Limb (tissue), 2 donors: Measurements from ENCODE around the gene CDH2.
A peak's percentile ranks its signal among the peaks of the same experiment; 100 is the strongest.

Experiments used
- DNase-seq, 2 donors: peaks; one replicate each; pipeline ENCODE4 v3.0.0-alpha.2; 2016; ENCODE audit errors: extremely low spot score in 2 of 2

The CDH2 gene

DNA sequence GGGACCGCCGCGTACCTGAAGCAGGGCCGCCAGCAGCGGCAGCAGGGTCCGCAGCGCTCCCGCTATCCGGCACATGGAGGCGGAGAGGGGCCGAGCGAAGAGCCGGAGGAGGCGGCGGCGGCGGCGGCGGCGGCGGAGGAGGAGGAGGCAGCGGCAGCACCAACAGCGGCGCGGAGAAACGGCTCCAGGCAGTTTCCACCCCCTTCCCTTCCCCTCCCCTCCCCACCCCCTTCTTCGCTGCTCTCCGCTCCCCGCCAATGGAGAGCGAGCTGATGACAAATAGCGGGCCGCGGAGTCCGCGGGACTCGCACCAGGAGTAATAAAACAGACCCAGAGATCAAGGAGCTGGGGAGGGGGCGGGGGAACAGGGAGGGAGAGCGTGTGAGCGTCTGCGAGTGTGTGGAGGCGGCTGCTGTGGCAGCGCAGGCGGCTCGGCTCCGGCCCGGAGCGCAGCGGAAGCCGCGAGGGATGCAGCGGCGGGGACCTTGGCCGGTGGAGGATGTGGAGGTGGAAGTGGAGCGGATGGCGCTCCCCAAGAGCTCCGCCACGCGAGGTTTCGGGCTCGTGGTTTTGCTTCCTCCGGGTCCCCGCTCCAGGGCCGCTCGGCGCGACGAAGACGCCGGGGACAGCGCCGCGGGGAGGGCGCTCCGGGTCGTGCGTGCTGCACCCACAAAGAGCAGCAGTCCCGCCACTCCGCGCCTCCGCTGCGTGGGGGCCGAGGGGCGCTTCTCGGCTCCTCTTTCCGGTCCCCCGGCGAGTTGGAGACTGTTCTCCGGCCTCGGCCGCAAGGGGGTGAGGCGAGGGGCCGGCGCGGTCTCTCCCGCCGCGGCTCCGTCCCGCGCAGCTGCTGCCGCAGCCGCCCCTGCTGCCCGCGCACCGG is at the start of gene CDH2:
TSS of gene CDH2 (minus strand) at position 183 of the 880 bp plus-strand sequence. CDS start at position 75, 108 bp downstream.
- peak; percentile 69 to 90 for DNase-seq

DNA sequence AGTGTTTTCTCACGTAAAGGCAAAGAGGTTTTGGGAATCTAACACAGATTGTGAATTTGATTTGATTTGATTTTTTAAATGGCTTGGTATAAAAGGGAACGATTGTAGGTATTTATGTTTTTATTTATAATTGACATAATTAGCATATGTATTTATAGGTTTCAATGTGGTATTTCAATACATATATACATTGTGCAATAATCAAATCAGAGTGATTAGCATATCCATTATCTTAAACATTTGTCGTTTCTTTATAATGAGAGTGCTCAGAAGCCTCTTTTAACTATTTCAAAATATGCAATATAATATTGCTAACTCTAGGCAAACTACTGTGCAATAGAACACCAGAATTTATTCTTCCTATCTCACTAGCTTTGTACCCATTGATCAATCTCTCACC is 35.1 kb upstream of the CDH2 start:
- DNase-seq = no peak

DNA sequence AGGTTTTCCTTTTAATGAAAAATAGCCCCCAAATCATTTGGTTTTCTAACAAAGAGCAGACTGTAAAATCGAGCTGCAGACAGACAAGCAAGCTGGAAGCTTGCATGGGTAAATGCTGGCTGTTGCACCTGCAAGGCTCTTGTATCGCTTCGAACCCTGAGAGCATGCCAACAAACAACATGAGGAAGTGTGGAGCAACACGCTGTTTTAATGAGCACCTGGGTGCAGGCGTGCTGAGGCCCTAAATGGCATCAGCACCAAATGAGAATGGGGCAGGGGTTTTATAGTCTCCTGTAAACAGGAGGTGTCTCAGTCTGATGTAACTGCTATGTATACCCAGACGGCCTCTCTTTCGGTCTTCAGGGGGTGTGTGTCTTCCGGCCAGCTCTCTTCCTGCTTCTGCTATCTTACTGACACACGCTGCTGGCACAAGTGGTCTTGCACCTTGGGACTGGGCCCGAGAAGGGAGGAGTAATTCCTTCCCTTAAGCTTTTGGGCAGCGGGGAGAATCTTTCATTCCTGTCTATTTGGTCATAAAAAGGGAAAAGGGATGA is 31.9 kb upstream of the CDH2 start:
- DNase-seq = no peak

DNA sequence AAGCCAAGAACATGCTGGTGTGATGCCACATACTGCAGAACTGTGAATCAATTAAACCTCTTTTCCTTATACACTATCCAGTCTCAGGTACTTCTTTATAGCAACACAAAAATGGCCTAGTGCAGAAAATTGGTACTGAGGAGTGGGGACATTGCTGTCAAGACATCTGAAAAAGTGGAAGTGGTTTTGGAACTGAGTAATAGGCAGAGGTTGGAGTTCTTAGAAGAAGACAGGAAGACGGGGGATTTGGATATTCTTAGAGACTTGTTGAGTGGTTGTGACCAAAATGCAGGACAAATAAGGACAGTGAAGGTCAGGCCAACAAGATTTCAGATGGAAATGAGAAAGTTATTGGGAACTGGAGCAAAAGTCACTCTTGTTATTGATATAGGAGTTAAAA is 31.3 kb upstream of the CDH2 start:
- DNase-seq = no peak

DNA sequence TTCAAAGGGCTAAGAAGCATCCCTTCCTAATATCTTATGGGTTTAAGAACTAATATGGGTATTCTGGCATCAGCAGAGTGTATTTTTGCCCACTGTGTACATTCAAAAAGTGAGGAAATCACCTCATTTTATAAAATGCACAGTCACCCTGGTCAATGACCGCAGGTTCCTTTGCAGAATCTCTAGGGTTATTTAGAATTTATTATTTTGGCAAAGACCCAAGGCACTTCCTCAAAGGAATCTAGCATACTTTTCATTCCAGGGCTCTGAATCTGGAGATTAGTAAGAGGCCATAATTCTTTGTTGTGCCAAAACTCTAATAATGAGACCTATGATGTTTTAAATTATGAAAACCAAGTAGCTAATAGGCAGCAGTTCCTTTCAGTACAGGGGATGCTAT is 27.2 kb upstream of the CDH2 start:
- DNase-seq = no peak

DNA sequence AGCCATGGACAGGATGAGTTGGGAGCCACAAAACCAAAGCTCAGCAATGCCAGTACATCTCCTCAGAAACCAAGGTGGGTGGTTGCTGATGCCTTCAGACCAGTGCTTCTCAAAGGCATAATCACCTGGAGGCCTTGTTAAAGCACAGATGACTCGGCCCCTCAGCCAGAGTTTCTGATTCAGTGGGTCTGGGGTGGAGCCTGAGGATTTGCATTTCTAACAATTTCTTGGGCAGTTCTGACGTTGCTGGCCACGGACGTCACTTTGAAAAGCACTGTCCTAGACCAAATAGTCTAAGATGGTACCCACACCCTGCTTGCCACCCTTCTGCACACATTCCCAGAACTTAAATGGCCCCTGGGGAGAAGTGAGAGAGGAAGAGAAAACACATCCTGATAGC is 24.1 kb upstream of the CDH2 start:
- DNase-seq = no peak

DNA sequence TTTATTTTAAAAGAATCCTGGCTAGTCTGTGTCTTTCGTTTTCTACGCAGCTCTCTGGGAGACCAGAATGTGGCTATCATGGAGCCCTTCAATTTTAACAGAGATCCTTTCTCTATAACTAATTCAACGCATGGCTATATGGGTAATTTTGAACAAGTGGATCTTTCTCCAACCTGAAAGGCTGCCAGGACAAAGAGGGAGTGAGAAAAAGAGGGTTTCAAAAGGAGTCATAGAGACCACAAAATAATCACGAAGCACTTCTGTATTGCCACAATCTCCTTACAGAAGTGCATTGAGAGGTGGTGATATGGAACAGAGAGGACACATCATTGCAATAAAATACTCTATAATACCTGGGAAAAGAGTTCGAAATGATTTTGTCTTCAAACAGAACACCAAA is 21.7 kb upstream of the CDH2 start:
- no peak for DNase-seq

DNA sequence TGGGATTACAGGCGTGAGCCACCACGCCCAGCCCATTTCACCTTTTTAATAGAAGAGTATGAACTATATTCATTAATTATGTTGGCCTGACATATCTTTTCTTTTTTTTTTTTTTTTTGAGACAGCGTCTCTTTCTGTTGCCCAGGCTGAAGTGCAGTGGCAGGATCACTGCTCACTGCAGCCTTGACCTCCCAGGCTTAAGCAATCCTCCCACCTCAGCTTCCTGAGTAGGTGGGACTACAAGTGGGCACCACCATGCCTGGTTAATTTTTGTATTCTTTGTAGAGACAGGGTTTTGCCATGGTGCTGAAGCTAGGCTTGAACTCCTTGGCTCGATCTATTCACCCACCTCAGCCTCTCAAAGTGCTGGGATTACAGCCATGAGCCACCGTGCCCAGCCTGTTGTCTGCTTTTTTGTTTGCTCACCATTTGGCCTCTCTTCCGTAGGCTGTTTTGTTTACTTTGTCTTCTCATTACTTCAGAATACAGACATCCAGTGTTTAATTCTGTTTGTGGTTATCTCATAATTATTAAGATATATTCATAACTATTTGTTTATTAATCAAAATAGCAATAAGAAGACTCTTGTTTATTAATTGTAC is 16.3 kb upstream of the CDH2 start:
- DNase-seq = no peak

DNA sequence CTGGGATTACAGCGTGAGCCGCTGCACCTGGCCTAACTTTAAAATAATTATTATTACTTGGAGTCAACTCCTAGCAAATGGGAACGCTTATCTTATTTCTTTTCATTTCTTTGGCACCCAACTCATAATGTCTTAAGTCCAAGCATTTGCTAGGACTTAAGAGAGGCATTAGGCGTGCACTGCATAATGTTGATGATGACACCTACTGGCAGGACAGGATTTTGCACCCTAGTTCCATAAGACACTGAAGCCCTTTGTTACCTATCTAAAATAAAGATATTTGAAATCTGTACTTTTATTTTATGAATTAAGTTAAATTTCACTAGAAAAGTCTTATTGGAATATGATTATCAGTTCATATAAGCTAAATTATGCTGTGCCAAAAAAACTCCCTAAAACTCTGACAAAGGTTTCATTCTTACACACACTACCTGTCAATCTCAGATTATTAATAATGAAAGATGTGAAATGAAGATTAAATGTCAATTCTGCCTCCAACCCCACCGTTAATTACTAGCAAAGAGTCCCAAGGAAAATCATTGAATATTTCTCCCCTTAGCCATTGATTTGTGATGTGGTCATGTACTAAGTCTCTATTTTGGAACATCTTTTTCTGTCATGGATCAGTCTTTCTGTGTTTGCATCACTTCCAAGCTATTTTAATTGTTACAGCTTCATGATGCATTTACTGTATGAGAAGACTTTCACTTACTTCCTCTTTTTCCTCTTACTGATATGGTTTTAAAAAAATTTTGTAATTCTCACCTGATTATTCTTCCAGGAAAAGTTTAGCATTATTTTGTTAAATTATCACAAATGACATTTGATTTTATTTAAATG is 12.7 kb upstream of the CDH2 start:
- no peak for DNase-seq

DNA sequence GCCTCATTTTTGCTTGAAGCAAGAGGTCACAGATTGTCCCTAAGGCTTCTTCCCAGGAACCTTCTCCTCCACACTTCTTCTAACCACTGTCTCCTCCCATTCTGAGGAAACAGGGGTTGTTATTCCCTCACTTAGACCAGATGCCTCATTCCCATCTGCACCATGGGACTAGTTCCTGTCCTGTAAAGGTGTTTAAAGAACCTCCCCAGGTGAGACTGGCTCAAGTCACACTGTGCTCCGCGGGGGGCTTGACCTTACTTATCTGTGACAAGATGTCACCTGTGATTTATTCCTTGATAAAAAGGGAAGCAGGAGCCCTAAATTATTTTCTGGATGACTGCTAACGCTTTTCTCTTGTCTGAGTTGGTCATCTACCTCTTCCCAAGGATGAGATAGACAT is 8.2 kb upstream of the CDH2 start:
- no peak for DNase-seq

DNA sequence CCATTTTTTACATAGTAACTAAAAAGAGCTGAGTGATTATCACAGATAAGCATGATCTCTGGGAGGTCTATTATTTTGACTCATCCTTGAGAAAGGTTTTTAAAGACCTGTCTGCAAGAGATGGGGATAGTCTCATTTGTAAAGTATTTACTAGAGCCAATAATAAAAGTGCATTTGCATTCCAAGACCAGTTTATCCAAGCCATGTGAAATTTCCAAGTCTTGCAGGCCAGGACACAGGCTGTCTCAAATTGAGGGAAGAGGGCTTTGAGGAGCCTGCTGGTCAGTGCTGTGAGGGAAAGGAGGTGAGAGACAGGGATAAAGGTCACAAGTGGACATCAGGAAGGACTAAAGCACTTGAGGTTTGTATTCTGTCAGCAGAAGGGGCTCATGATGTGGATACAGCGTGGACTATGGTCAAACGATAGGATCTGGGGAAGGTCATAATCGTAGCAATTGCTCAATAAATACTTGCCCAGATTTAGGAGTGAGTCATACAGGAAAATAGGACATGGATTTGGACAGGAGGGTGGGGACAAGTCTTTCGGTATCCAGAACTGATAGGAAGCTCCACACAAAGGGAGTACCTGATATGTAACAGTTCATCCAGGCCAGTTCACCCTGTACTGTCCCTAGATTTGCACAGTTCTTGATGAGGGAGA is 6.6 kb upstream of the CDH2 start:
- no peak for DNase-seq

DNA sequence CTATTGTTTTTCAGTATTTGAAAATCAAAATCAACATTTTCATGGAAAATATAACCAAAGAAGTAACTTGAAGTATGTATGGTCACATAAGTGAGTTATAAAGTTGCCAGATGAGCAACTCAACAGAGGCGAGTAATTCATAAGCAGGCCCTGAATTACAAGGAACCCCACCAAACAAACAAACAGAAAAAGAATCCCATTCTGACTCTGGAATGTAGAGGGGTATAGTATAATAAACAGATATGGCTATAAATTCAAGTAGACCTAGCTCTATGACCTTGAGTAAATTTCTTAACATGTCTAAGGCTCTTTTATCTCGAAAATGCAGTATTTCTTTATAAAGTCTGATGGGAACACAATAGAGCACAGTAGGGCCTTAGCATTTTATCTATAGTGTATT is 4.7 kb upstream of the CDH2 start:
- no peak for DNase-seq

DNA sequence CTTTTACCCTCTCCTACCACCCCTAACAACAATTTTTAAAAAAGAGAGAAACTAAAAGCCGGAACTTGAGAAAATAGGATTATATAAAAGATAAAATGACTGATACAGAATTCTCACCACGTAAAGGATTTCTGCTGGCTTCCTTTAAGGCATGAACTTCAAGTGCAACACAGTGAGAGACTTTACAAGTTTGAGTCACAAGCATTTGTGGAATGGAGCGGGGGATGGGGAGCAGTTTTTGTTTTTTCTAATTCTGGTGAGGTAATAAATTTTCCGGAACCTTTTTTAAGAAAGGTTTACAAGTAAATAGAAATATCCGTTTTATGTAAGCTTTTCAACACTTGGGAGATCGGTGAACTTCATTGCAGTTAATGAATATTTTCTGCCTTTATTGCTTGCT is 1.8 kb upstream of the CDH2 start:
- no peak for DNase-seq

DNA sequence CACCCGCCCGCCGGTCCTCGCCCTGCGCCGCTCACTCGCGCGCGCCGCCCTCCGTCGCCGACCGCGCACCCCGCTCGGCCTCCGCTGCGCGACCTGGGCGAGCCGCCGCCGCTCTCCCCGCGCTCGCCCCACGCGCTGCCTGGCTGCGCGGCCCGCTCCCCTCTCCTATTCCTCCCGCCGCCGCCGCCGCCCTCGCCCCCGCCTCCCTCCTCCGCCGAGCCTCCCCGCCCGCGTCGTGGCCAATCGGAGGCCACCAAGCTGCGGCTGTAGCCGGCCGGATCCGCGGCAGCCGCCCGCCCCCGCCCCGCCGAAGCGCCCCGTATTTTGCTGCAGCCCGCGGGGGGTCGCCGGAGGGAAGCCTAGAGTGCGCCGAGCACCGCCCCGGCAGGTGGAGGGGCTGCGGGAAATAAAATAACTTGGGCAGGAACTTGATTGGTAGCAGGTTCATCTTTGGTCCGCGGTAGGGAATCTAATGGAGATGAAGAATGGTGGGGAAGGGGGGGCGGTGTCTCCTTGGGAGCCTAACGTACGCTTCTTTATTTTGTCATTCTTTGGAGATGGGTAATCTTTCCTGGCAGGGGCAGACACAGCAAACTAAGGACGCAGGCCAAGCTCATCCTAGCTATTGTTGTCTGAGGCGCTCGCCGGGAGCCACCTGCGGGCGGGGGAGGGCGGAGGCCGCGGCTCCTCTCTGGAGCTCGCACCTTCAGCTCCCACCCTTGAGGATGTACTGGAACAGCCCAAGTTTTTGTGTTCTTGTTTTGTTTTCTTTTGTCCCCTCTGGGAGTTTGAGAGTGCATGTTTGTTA is 1.1 kb upstream of the CDH2 start:
- peak; percentile 8 to 90 for DNase-seq

DNA sequence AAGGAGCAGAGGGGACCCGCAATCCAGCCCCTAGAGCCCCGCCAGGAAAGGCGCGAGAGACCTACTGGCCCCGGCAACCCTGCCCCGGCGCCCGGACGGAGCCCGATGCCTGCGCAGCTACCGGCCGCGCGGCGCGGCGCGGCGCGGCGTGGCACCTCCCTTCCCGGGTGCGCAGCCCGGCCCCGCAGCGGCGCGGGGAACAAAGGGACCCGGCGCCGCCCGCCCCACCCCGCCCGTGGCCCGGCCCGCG is 307 bp downstream of the CDH2 start:
- no peak for DNase-seq

DNA sequence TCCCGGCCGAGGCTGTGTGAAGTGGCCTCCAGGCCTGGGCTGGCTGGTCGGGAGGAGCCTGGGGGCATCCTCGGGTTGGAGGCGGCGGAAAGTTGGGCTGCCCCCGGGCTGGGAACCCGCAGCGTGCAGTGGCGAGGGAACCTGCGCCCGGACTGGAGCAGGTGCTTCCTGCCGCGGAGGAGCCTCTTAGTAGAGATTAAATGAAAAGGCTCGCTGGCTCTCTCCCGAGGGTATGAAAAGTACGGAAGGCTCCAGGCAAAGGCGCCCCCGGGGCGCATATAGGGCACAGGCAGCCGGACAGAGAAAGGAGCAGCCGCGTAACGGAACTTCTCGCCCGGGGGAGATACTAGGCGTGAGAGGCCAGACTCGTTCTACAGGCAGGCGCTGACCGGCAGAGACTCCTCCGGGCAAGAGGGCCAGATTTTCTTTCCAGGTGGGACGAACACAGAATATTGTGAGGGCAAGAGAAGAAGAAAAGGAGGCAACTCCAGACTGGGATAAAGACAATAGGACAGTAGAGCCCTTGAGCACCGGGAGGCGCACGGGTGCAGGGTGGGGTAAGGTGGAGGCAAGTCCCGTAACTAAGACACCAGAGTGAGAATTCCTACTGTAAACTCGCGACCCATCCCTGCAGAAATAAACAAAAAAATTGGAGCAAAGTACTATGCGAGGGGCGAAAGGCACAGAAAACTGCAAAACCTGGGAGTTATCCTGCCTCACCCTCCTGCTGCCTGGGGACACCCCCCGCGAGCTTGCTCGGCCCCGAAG is 816 bp downstream of the CDH2 start:
- DNase-seq = peak in 1 of 2 donors; percentile 66

DNA sequence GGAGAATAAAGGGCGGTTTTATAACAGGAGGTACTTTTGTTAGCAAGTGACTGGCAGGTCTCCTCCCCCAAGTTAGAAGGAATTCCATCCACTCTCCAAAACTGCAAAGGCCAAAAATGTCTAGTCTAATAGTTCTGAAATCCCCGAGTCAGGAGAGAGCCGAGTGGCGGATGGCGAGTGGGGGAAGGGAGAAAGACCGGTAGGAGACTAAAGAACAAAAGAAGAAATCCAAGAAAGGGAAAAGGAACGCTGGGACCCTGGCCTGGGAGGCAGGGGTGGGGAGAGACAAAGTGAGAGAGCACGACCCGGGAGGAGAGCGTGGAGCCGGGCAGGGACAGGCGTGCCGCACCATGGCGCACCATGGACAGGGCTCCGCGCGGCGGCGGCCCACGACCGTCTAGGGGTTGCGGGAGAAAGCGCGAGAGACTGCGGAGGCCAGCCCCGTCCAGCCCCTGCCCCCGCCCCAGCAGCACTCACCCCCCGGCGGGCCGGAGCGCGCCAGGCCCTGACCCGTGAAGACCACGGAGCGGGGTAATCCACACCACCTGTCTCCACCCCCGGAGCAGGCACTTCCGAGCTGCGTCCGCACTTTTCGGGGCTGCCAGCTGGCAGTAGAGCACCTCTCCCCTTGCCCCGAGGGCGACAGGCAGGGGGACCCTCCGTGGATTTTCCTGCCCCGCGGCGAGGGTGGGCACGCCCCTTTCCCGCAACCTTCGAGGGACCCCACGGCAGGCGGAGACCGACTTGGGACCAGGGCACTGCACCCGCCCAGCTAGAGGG is 1.6 kb downstream of the CDH2 start:
- peak; percentile 7 to 78 for DNase-seq

DNA sequence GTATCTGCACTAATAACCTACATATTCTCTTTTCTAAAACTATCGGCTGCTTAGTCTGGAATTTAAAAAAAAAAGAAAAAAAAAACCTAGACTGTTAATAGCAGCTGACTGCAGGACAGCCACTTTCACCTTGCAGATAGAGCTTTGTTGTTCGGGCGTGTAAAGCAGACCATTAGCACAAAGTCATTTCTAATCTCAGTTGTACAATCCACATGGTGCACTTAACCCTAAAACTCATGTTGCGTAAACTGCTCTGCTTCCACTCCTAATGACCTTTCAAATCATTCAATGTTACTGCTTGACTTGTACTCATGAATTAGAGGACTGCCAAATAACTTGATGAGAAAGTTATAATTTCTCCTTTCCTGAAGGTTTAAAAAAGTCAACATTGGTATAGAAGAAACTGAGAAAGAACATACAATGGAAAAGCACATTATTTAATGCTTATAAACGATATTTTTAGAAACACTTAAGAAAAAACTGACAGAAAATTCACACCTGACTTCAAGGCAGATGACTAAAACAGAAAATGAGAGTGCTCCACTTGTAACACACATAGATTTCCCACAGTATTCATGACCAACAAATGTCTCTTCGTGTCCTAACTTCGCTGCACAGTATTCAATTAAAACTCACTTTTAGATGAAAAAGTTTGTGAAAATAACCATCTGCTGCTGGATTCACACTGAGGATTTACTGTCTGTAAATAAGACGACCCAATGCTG is 2.6 kb downstream of the CDH2 start:
- no peak for DNase-seq

DNA sequence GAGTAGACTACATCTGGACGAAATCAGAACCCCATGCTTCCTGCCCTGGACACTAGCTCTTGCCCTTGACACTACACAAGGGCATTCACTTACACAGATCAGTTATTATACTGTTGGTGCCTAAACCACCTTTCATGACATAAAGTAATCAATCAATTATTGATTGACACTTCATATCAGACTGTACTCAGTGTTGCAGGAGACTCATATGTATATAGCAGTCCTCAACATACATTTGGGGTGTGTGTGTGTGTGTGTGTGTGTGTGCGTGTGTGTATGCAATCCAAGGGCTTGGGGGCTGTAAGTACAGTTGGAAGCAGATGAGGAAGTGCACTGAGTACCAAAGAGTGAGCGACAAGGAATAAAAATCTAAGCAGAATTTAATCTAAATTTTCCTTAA is 5.1 kb downstream of the CDH2 start:
- DNase-seq = no peak
